PFSK-1 (cell line): ENCODE measurements around the gene MYMK.

Experiments
- FOXP2 ChIP-seq: optimal IDR thresholded peaks from 2 replicates; pipeline ENCODE3; 2011; ENCODE audit warnings: borderline replicate concordance, control low read depth, inconsistent platforms; ENCODE audit not compliant: insufficient read depth; ENCODE audit errors: extremely low read length, extremely low read depth
- POLR2AphosphoS5 ChIP-seq: IDR thresholded peaks from 2 replicates; pipeline ENCODE4 v1.6.1; 2012; ENCODE audit warnings: low read depth, mild to moderate bottlenecking, control low read depth, low read length, moderate library complexity
- REST ChIP-seq, 2 experiments: IDR thresholded peaks; 2 replicates each; pipeline versions ENCODE4 v1.6.1 to v1.8.0; 2011 to 2012; ENCODE audit warnings: low read depth in 2 of 2, low read length in 2 of 2, control low read depth in 1 of 2, inconsistent platforms in 1 of 2, mild to moderate bottlenecking in 1 of 2, moderate library complexity in 1 of 2; ENCODE audit not compliant: insufficient read depth in 1 of 2
- SIN3A ChIP-seq: IDR thresholded peaks from 2 replicates; pipeline ENCODE4 v1.6.1; 2012; ENCODE audit warnings: mild to moderate bottlenecking, low read length, moderate library complexity, borderline replicate concordance; ENCODE audit not compliant: insufficient read depth
- TAF1 ChIP-seq: IDR thresholded peaks from 2 replicates; pipeline ENCODE4 v1.6.1; 2012; ENCODE audit warnings: low read length, control low read depth, borderline replicate concordance; ENCODE audit not compliant: insufficient read depth

- no peak for TF ChIP-seq SIN3A
- TF ChIP-seq POLR2AphosphoS5 = no peak
- TF ChIP-seq REST (IDR thresholded peaks at IDR 0.05; ENCODE audit: insufficient read depth in 1 of 2, low read depth in 2 of 2, low read length in 2 of 2) = no peak
- TF ChIP-seq TAF1 = no peak
- no peak for TF ChIP-seq FOXP2
Observed at GRCh38 chr9:133464638-133465037, 60.1 kb downstream of the MYMK start.
